GM04503 (cell line): ENCODE measurements around the gene SOX4.

Source experiments
- DNase-seq: peaks from one replicate; pipeline ENCODE4 v3.0.0-alpha.2; 2012; ENCODE audit warnings: low read depth

SOX4 gene

GRCh38 chr6:21614226-21614625 lies 20.7 kb downstream of the SOX4 start:
- DNase-seq, result no peak

GRCh38 chr6:21615504-21615903 lies 22.0 kb downstream of the SOX4 start:
- no peak for DNase-seq

- no peak for DNase-seq
Measured at GRCh38 chr6:21616005-21616404, 22.5 kb downstream of the SOX4 start.

GRCh38 chr6:21625642-21626041 lies 32.1 kb downstream of the SOX4 start:
- no peak for DNase-seq

GRCh38 chr6:21626756-21627155 lies 33.2 kb downstream of the SOX4 start:
- no peak for DNase-seq

GRCh38 chr6:21628160-21628559 lies 34.6 kb downstream of the SOX4 start:
- no peak for DNase-seq

- DNase-seq, result no peak
Measured at GRCh38 chr6:21633511-21634109, 40.1 kb downstream of the SOX4 start.

GRCh38 chr6:21634582-21634981 lies 41.0 kb downstream of the SOX4 start:
- peak; percentile 91 for DNase-seq

- DNase-seq, result no peak
Measured at GRCh38 chr6:21636876-21637275, 43.3 kb downstream of the SOX4 start.

- no peak for DNase-seq
Measured at GRCh38 chr6:21639316-21639715, 45.8 kb downstream of the SOX4 start.
